Ascending aorta (tissue), 2 donors: Measurements from ENCODE around the gene QSOX1. TPM values are rescaled to one million over a fixed set of nuclear protein-coding genes. Genes with fewer than 3 reads are reported as not detected.

ENCODE experiments used
- DNase-seq, 2 donors: peaks; one replicate each; pipeline ENCODE4 v3.0.0-alpha.2; 2019; ENCODE audit warnings: low spot score in 2 of 2
- H3K27ac ChIP-seq, 2 donors: fragments of 200-600 bp; sonication (generic); one replicate each; pipeline ENCODE4 v1.5.1; 2016 to 2017; ENCODE audit warnings: mild to moderate bottlenecking in 1 of 2
- H3K27me3 ChIP-seq: fragments of 200-600 bp; sonication (generic); one replicate; pipeline ENCODE4 v1.5.1; 2017
- H3K36me3 ChIP-seq, 2 donors: fragments of 200-600 bp; sonication (generic); one replicate each; pipeline ENCODE4 v1.5.1; 2016
- H3K4me1 ChIP-seq, 2 donors: fragments of 200-600 bp; sonication (generic); one replicate each; pipeline ENCODE4 v1.5.1; 2016 to 2017; ENCODE audit warnings: mild to moderate bottlenecking in 1 of 2
- H3K4me3 ChIP-seq, 2 donors: fragments of 200-600 bp; sonication (generic); one replicate each; pipeline ENCODE4 v1.5.1; 2016 to 2017; ENCODE audit warnings: mild to moderate bottlenecking in 1 of 2
- H3K9me3 ChIP-seq, 2 donors: fragments of 200-600 bp; sonication (generic); one replicate each; pipeline ENCODE4 v1.5.1; 2016
- CTCF ChIP-seq, 3 experiments: fragments of 200-600 bp in 2 of 3; fragments of 450-650 bp in 1 of 3; sonication (generic) in 2 of 3; IDR thresholded peaks; one replicate each; pipeline ENCODE4 v1.5.1; 2016 to 2019; ENCODE audit warnings: antibody characterized with exemption in 3 of 3, mild to moderate bottlenecking in 1 of 3, moderate library complexity in 1 of 3
- intact Hi-C: fragments of 100-400 bp; cut with DNase I; formaldehyde crosslinking; loops from one replicate; pipeline ENCODE4 v1.15.1; 2023
- total RNA-seq: library from RNA; depleted of rRNA; stranded (reverse); fragments of >200 nt; gene quantifications from one replicate; pipeline ENCODE4 v1.1.0, GENCODE V29; 2016

QSOX1 gene
- total RNA-seq, 1 donor from 2014 or later = 200 TPM

GRCh38 chr1:180230791-180231505, 76.3 kb downstream of the QSOX1 start:
- H3K36me3 ChIP-seq = no peaks in the 10 kb centered on the region
- peaks cover 56% of the 10 kb centered on the region for H3K27me3 ChIP-seq
- DNase-seq = no peak
- no peak for TF ChIP-seq CTCF (IDR thresholded peaks at IDR 0.05)
- intact Hi-C loops = no loop called here
- peaks cover 24 to 47% of the 10 kb centered on the region in 2 donors for H3K4me1 ChIP-seq
- H3K4me3 ChIP-seq = peak overlapping the region; percentile 62 to 71
- H3K9me3 ChIP-seq = no peaks in the 10 kb centered on the region
- no peak overlapping the region for H3K27ac ChIP-seq

GRCh38 chr1:180231506-180231921, 76.8 kb downstream of the QSOX1 start:
- no peaks in the 10 kb centered on the region for H3K36me3 ChIP-seq
- H3K27ac ChIP-seq = no peak overlapping the region
- intact Hi-C loops = no loop called here
- H3K27me3 ChIP-seq = peaks cover 61% of the 10 kb centered on the region
- DNase-seq = no peak
- no peaks in the 10 kb centered on the region for H3K9me3 ChIP-seq
- peaks cover 24 to 47% of the 10 kb centered on the region in 2 donors for H3K4me1 ChIP-seq
- no peak for TF ChIP-seq CTCF (IDR thresholded peaks at IDR 0.05)
- H3K4me3 ChIP-seq = peak overlapping the region; percentile 62 to 71

DNA sequence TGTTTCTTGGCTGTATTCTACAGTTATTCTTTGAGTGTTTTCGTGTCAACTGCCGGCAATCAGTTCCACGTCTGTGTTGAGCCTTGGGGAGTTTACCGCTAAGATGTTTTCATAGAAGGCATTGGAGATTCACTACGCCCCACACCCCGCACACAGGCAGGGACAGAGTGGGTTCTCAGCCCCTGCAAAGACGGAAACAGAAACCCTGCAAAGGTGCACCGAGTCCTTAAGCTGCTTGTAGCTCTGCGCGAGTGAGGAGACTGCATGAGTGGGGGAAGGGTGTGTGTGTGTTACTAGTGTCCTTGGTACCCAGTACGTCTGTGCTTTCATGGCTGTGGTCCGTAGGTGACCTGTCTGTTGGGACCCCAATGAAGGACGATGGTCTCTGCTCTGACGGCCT, 77.3 kb downstream of the QSOX1 start:
- peaks cover 65% of the 10 kb centered on the region for H3K27me3 ChIP-seq
- H3K4me1 ChIP-seq = peaks cover 24 to 47% of the 10 kb centered on the region in 2 donors
- H3K36me3 ChIP-seq = no peaks in the 10 kb centered on the region
- intact Hi-C loops = no loop called here
- no peak overlapping the region for H3K27ac ChIP-seq
- no peaks in the 10 kb centered on the region for H3K9me3 ChIP-seq
- no peak for DNase-seq
- peak overlapping the region in 1 of 2 donors; percentile 71 for H3K4me3 ChIP-seq
- no peak for TF ChIP-seq CTCF (IDR thresholded peaks at IDR 0.05)

DNA sequence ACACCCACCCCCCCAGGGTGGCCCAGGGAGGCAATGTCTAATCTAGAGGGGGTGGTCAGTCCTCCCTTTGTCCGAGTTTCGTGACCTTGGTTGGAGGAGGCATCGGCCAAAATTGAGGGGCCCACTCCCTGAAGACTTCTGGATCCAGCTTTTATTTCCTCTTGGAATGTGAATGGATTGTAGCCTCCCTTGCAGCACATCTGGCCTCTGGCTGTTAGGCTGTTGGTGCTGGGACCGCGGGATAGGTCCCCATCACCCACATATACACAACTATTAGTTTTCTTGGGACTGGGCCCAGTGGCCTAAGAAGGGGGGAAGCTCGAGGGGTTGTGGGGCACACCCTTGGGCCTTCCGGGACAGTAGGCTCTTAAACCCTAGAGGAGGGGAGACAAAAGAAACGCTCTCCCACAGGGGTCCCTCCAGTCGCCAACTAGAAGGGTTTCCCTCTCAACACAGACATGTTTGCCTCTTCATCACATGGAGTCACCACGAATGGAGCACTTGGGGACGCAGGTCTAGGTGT, 77.9 kb downstream of the QSOX1 start:
- no peaks in the 10 kb centered on the region for H3K9me3 ChIP-seq
- peaks cover 70% of the 10 kb centered on the region for H3K27me3 ChIP-seq
- no peak overlapping the region for H3K4me3 ChIP-seq
- TF ChIP-seq CTCF (IDR thresholded peaks at IDR 0.05) = no peak
- no peak overlapping the region for H3K27ac ChIP-seq
- DNase-seq = no peak
- H3K4me1 ChIP-seq = peaks cover 24 to 47% of the 10 kb centered on the region in 2 donors
- no peaks in the 10 kb centered on the region for H3K36me3 ChIP-seq
- intact Hi-C loops = no loop called here

GRCh38 chr1:180233191-180234011, 78.7 kb downstream of the QSOX1 start:
- peaks cover 24 to 47% of the 10 kb centered on the region in 2 donors for H3K4me1 ChIP-seq
- TF ChIP-seq CTCF (IDR thresholded peaks at IDR 0.05) = no peak
- intact Hi-C loops = no loop called here
- peak overlapping the region in 1 of 2 donors; percentile 25 for H3K4me3 ChIP-seq
- DNase-seq = no peak
- H3K36me3 ChIP-seq = no peaks in the 10 kb centered on the region
- H3K27ac ChIP-seq = no peak overlapping the region
- peaks cover 68% of the 10 kb centered on the region for H3K27me3 ChIP-seq
- H3K9me3 ChIP-seq = no peaks in the 10 kb centered on the region
